Measurements from ENCODE around the gene POLR1B. TPM values are rescaled to one million over a fixed set of nuclear protein-coding genes. Genes with fewer than 3 reads are reported as not detected.

Gene POLR1B
- total and polyA plus RNA-seq, 2 experiments from 2014 or later = 15.4 to 58.3 TPM

GRCh38 chr2:112602917-112603316 lies 60.7 kb downstream of the POLR1B start (continued):
- no peak for TF ChIP-seq CTCF (conservative IDR thresholded peaks at IDR 0.05; ENCODE audit: low read depth in 2 of 2)

GRCh38 chr2:112603731-112604130 lies 61.5 kb downstream of the POLR1B start:
- peaks cover 8% of the 10 kb centered on the region for H3K27me3 Mint-ChIP-seq (ENCODE audit: insufficient read depth, low read depth, poor library complexity)
- no peak overlapping the region for H3K27ac Mint-ChIP-seq
- Histone ChIP-seq H3K4me2 (no peak overlapping the region), H3K27ac (ENCODE audit: low read depth) (no peak overlapping the region), H3K27me3 (ENCODE audit: insufficient read depth) (no peaks in the 10 kb centered on the region), H3K36me3 (ENCODE audit: insufficient read depth) (no peaks in the 10 kb centered on the region), H3K4me3 (no peak overlapping the region), H3K79me2 (replicated peaks; ENCODE audit: insufficient read depth) (no peaks in the 10 kb centered on the region), H3K9me2 (ENCODE audit: insufficient read depth) (no peaks in the 10 kb centered on the region), H2AFZ (no peak overlapping the region), H3F3A (replicated peaks; ENCODE audit: low read depth) (no peaks in the 10 kb centered on the region), H4K20me1 (replicated peaks; ENCODE audit: insufficient read depth) (no peaks in the 10 kb centered on the region), H3K4me1 (ENCODE audit: insufficient read depth) (no peaks in the 10 kb centered on the region)
- H3K36me3 Mint-ChIP-seq (ENCODE audit: low read depth) = 0 out of 3 replicates have a peak, but pooled peaks cover 3% of the 10 kb centered on the region
- no peak for ATAC-seq
- H3K4me1 Mint-ChIP-seq = peaks cover 2% of the 10 kb centered on the region; the same call in 2 of the 3 replicates
- no peak overlapping the region for H3K4me3 Mint-ChIP-seq
- peaks cover 6% of the 10 kb centered on the region; the same call in 1 of the 3 replicates for H3K9me3 Mint-ChIP-seq
- no peak for DNase-seq (ENCODE audit: low spot score)
- TF ChIP-seq ETS1 (IDR thresholded peaks at IDR 0.05) (no peak), CREB1 (CRISPR knock-in tag; IDR thresholded peaks at IDR 0.05; ENCODE audit: low read depth) (no peak), ZNF462 (CRISPR knock-in tag; IDR thresholded peaks at IDR 0.05) (no peak), NANOG (IDR thresholded peaks at IDR 0.05; ENCODE audit: borderline replicate concordance) (no peak), CTCF (conservative IDR thresholded peaks at IDR 0.05; ENCODE audit: low read depth in 2 of 2) (no peak), EZH2phosphoT487 (IDR thresholded peaks at IDR 0.05; ENCODE audit: unreplicated experiment) (no peak), JUNB (IDR thresholded peaks at IDR 0.05; ENCODE audit: unreplicated experiment) (no peak), EZH2 (IDR thresholded peaks at IDR 0.05; ENCODE audit: low read depth, unreplicated experiment) (no peak), POLR2AphosphoS5 (IDR thresholded peaks at IDR 0.05; ENCODE audit: low read depth) (no peak)

All from GM23338 (cell line).